Bronchial epithelial cell (primary cell): ENCODE measurements around the gene NXT1. TPM values are rescaled to one million over a fixed set of nuclear protein-coding genes. Genes with fewer than 3 reads are reported as not detected.

ENCODE experiments used
- DNase-seq: peaks from one replicate; pipeline ENCODE4 v3.0.0-alpha.2; 2010; ENCODE audit warnings: low read depth
- FAIRE-seq: peaks from 2 replicates; lab custom pipeline; 2011; peaks lifted over from hg19 to GRCh38; lab: Jason Lieb, UNC
- H3K27me3 ChIP-seq: 2 replicates; pipeline ENCODE4 v1.5.1; 2011; ENCODE audit warnings: low read length; ENCODE audit not compliant: control insufficient read depth, insufficient read depth
- H3K36me3 ChIP-seq: 2 replicates; pipeline ENCODE4 v1.5.1; 2011; ENCODE audit warnings: low read length; ENCODE audit not compliant: control insufficient read depth, insufficient read depth
- H3K4me3 ChIP-seq: 2 replicates; pipeline ENCODE4 v1.5.1; 2011; ENCODE audit warnings: mild to moderate bottlenecking, low read depth, low read length, control low read depth
- CTCF ChIP-seq: IDR thresholded peaks from 2 replicates; pipeline ENCODE4 v1.5.1; 2011; ENCODE audit warnings: mild to moderate bottlenecking, moderate library complexity, low read length, control low read depth, inconsistent platforms; ENCODE audit not compliant: insufficient read depth, severe bottlenecking
- total RNA-seq: library from RNA; depleted of rRNA; stranded (reverse); fragments of >200 nt; gene quantifications from 2 replicates; pipeline ENCODE4 v1.2.1, GENCODE V29; 2014

NXT1 gene
- total RNA-seq, 1 donor from 2014 or later, result 61.9 TPM

GRCh38 chr20:23396950-23397627, 46.5 kb downstream of the NXT1 start:
- DNase-seq (no peak), FAIRE-seq (no peak)
- Histone ChIP-seq H3K27me3 (no peaks in the 10 kb centered on the region), H3K36me3 (peaks cover 16% of the 10 kb centered on the region), H3K4me3 (no peak overlapping the region)
- no peak for TF ChIP-seq CTCF

DNA sequence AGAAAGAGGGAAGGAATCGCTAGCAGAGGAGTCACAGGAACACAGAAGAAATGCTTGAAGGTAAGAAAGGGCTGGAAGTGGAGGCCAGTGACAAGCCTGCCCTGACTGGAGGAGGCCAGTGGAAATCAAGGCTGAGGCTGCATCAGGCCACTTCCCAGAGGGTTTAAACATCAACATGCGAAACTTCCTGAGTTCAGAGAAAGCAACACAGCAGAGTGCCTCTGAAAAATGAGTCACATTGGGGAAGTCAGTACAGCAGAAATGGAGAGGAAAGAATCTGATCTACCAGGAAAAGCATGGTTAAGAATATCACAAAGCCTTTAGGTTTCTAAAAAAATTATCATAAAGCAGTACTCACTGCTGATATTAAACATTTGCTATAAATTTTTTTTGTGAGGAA, 47.4 kb downstream of the NXT1 start:
- Histone ChIP-seq H3K27me3 (no peaks in the 10 kb centered on the region), H3K36me3 (peaks cover 16% of the 10 kb centered on the region), H3K4me3 (no peak overlapping the region)
- no peak for TF ChIP-seq CTCF
- DNase-seq (peak; percentile 13), FAIRE-seq (no peak)

- peaks cover 11% of the 10 kb centered on the region for H3K36me3 ChIP-seq
- no peak for FAIRE-seq
Measured at GRCh38 chr20:23399568-23400241, 49.1 kb downstream of the NXT1 start.

DNA sequence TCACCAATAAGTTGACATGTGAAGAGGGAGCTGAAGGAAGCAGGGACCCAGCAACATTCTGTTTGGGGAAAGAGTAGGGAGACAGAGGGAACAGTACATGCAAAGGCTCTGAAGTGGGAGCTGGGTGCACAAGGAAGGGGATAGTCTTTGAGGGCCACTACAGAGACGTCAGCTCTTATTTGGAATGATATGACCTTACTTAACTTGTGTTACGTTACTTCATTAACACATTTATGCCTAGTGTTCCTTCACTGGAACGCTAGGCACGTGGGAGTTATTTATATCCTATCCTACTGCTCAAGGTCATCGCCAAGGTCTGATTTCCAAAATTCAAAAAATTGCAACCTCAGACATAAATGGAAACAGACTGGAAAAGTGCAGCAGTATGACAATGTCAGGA, 50.5 kb downstream of the NXT1 start:
- Histone ChIP-seq H3K36me3 (peaks cover 7% of the 10 kb centered on the region), H3K27me3 (no peaks in the 10 kb centered on the region), H3K4me3 (no peak overlapping the region)
- TF ChIP-seq CTCF, result no peak
- FAIRE-seq, result no peak
- no peak for DNase-seq

More at GRCh38 chr20:23399568-23400241, 49.1 kb downstream of the NXT1 start:
- H3K27me3 ChIP-seq, result no peaks in the 10 kb centered on the region
- no peak for DNase-seq
- TF ChIP-seq CTCF, result no peak
- H3K4me3 ChIP-seq, result no peak overlapping the region

DNA sequence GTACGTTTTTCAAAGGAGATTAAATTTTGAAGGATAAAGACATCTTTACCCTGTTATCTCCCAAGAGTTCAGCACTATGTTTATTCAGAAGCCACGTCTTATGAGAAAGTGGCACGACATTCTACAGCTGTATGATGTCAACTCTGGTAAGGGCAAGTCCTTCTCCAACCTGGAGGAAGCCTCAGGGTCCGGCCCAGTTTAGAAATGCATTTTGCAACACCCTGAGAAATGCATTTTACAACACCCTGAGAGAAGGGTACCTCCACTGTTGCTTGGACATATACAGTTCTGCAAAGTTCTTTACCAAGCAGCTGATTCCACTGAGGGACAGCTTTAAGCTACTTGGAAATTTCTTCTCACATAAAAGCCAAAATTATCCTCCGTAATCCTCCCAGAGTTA, 53.2 kb downstream of the NXT1 start:
- Histone ChIP-seq H3K4me3 (no peak overlapping the region), H3K36me3 (peaks cover 5% of the 10 kb centered on the region), H3K27me3 (no peaks in the 10 kb centered on the region)
- FAIRE-seq, result peak; percentile 23
- DNase-seq, result no peak
- no peak for TF ChIP-seq CTCF

DNA sequence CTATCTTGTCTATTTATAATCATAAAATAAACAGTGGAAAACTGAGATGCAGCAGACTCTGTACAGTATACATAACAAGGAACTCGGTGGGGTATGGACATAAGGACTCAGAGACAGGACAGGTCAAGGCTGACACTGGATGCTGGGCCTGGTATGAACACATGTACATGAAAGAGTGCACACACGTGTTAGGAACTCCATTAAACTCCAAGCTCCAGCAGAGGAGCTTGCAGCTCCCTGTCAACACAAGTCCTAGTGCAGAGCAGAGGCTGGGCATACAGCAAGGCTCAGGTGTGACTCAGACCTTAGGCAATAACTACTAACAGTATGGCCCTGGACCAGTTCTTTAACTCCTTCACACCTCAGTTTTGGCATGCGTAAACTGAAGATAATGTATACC, 53.6 kb downstream of the NXT1 start:
- Histone ChIP-seq H3K27me3 (no peaks in the 10 kb centered on the region), H3K4me3 (no peak overlapping the region), H3K36me3 (peaks cover 5% of the 10 kb centered on the region)
- peak; percentile 97 for FAIRE-seq
- no peak for TF ChIP-seq CTCF
- DNase-seq, result peak; percentile 85
